ENCODE data around the gene TOP2A. TPM values are rescaled to one million over a fixed set of nuclear protein-coding genes. Genes with fewer than 3 reads are reported as not detected.

TOP2A gene
- total RNA-seq, 1 donor from 2014 or later = 27.8 TPM

DNA sequence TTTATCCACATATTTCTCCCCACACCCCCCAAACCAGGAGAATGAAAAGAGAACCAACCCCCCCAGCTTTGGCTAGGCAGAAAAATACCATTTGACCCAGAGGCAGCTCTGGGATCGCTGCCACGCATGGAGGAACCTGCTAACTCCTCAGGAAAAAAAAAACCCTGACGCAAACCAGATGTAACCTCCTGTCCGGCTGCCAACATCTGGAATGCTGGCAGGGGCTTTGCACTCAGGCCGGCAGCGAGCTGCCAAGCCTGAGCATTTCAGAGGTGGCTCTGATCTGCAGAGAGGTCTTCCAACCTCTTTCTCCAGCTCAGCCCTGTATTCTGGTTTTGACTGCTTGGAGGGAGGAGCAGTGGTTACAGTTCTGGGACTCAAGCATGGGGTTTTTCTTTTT is 33.7 kb upstream of the TOP2A start:
- Mint-ChIP-seq H3K27ac (ENCODE audit: unreplicated experiment) (peak overlapping the region; percentile 93), H3K27me3 (ENCODE audit: low read depth) (no peaks in the 10 kb centered on the region), H3K4me1 (ENCODE audit: low read depth) (peaks cover 78% of the 10 kb centered on the region), H3K36me3 (ENCODE audit: low read depth) (peaks cover 26% of the 10 kb centered on the region), H3K9me3 (ENCODE audit: low read depth) (no peaks in the 10 kb centered on the region), H3K4me3 (ENCODE audit: unreplicated experiment) (no peak overlapping the region)
- TF ChIP-seq, protein P1, sequence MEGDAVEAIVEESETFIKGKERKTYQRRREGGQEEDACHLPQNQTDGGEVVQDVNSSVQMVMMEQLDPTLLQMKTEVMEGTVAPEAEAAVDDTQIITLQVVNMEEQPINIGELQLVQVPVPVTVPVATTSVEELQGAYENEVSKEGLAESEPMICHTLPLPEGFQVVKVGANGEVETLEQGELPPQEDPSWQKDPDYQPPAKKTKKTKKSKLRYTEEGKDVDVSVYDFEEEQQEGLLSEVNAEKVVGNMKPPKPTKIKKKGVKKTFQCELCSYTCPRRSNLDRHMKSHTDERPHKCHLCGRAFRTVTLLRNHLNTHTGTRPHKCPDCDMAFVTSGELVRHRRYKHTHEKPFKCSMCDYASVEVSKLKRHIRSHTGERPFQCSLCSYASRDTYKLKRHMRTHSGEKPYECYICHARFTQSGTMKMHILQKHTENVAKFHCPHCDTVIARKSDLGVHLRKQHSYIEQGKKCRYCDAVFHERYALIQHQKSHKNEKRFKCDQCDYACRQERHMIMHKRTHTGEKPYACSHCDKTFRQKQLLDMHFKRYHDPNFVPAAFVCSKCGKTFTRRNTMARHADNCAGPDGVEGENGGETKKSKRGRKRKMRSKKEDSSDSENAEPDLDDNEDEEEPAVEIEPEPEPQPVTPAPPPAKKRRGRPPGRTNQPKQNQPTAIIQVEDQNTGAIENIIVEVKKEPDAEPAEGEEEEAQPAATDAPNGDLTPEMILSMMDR (IDR thresholded peaks at IDR 0.05) = no peak
- no peak for DNase-seq (ENCODE audit: low spot score)

GRCh38 chr17:40450175-40450574 is 32.5 kb upstream of the TOP2A start:
- Mint-ChIP-seq H3K9me3 (ENCODE audit: low read depth) (no peaks in the 10 kb centered on the region), H3K4me3 (ENCODE audit: unreplicated experiment) (no peak overlapping the region), H3K27ac (ENCODE audit: unreplicated experiment) (peak overlapping the region; percentile 93), H3K36me3 (ENCODE audit: low read depth) (peaks cover 23% of the 10 kb centered on the region), H3K27me3 (ENCODE audit: low read depth) (no peaks in the 10 kb centered on the region), H3K4me1 (ENCODE audit: low read depth) (peaks cover 81% of the 10 kb centered on the region)
- DNase-seq (ENCODE audit: low spot score) = no peak
- TF ChIP-seq, protein P1 (IDR thresholded peaks at IDR 0.05) = peak; percentile 76

- no peak for DNase-seq (ENCODE audit: low spot score)
- H3K9me3 Mint-ChIP-seq (ENCODE audit: low read depth) = no peaks in the 10 kb centered on the region
- no peaks in the 10 kb centered on the region for H3K27me3 Mint-ChIP-seq (ENCODE audit: low read depth)
- H3K4me3 Mint-ChIP-seq (ENCODE audit: unreplicated experiment) = peak overlapping the region; percentile 15
- H3K36me3 Mint-ChIP-seq (ENCODE audit: low read depth) = peaks cover 15% of the 10 kb centered on the region
- TF ChIP-seq, protein P1 (IDR thresholded peaks at IDR 0.05) = no peak
- peaks cover 86% of the 10 kb centered on the region for H3K4me1 Mint-ChIP-seq (ENCODE audit: low read depth)
- H3K27ac Mint-ChIP-seq (ENCODE audit: unreplicated experiment) = peak overlapping the region; percentile 32
Observed at GRCh38 chr17:40448639-40449261, 31.1 kb upstream of the TOP2A start.

DNA sequence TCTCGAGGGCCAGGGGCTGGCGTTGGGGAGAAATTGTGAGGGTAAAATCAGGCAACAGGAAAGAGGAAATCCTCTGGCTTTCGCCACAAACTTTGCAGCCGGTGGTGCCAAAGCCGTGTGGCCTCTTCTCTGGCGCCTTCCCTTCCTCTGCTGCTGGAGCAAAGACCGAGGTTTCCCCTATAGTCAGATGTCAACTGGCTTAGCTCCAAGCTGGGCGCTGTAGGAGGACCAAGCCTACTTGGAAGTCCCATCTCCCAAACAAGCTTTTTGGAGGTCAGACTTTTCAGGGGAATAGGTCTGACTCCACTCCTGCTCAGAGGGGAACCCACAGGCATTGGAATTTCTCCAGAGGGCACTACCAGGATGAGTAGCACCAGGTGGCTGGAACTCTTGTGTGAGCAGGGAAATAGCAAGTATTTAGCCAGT is 30.5 kb upstream of the TOP2A start:
- H3K27ac Mint-ChIP-seq (ENCODE audit: unreplicated experiment) = peak overlapping the region; percentile 32
- peaks cover 10% of the 10 kb centered on the region for H3K36me3 Mint-ChIP-seq (ENCODE audit: low read depth)

DNA sequence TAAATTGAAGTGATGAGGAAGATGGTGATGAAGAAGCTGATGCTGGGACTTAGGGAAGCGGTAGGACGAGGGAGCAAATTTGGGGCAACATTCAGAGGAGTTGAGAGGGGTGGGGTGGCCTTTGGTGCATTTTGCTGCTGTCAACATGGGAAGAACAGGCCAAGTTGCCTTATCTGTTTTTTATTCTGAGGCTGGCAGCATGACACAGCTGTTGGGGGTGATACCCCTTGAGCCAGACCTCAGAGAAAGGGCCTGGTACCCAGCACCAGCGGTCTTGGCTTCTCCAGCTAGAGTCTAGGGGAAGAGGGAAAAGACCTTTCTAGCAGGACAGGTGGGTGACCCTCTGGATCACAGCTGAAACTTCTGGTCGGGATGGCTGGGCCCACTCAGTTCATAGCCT is 30.1 kb upstream of the TOP2A start:
- Mint-ChIP-seq H3K27me3 (ENCODE audit: low read depth) (no peaks in the 10 kb centered on the region), H3K4me1 (ENCODE audit: low read depth) (peaks cover 79% of the 10 kb centered on the region), H3K36me3 (ENCODE audit: low read depth) (peaks cover 9% of the 10 kb centered on the region), H3K27ac (ENCODE audit: unreplicated experiment) (peak overlapping the region; percentile 71), H3K9me3 (ENCODE audit: low read depth) (no peaks in the 10 kb centered on the region), H3K4me3 (ENCODE audit: unreplicated experiment) (peak overlapping the region; percentile 62)
- no peak for DNase-seq (ENCODE audit: low spot score)
- TF ChIP-seq, protein P1 (IDR thresholded peaks at IDR 0.05) = no peak

More for the DNA sequence above, 30.5 kb upstream of the TOP2A start:
- TF ChIP-seq, protein P1 (IDR thresholded peaks at IDR 0.05) = no peak
- peak overlapping the region; percentile 62 for H3K4me3 Mint-ChIP-seq (ENCODE audit: unreplicated experiment)
- no peak for DNase-seq (ENCODE audit: low spot score)
- H3K4me1 Mint-ChIP-seq (ENCODE audit: low read depth) = peaks cover 82% of the 10 kb centered on the region
- H3K27me3 Mint-ChIP-seq (ENCODE audit: low read depth) = no peaks in the 10 kb centered on the region
- H3K9me3 Mint-ChIP-seq (ENCODE audit: low read depth) = no peaks in the 10 kb centered on the region

Measured in chondrocyte (in vitro differentiated cells).